Midbrain (tissue), 1 donor: ENCODE measurements around the gene KIAA0930.
"Not testable (repeated sequence)": the region's sequence is repeated elsewhere in the genome, so short reads cannot be mapped to it uniquely, and the experiment has no call there.

Source experiments
- DNase-seq: peaks from one replicate; lab custom pipeline; 2025; lab: John Stamatoyannopoulos, UW

The KIAA0930 gene

GRCh38 chr22:45240810-45241631 lies at the start of gene KIAA0930:
TSS of gene KIAA0930 (minus strand) at chr22:45240894. CDS start at chr22:45240703, 191 bp downstream.
- peak; percentile 73 for DNase-seq

- no peak for DNase-seq
These were observed 46.3 kb upstream of the KIAA0930 start for GRCh38 chr22:45286854-45287551.

GRCh38 chr22:45285263-45286058 lies 44.8 kb upstream of the KIAA0930 start:
- no peak for DNase-seq

GRCh38 chr22:45284705-45285262 lies 44.1 kb upstream of the KIAA0930 start, which contains the start of gene UPK3A:
TSS of gene UPK3A (plus strand) at chr22:45284949. CDS start at chr22:45285014, 65 bp downstream.
- no peak for DNase-seq

GRCh38 chr22:45281010-45281409 lies 40.3 kb upstream of the KIAA0930 start:
- DNase-seq: no peak

- DNase-seq: no peak
These were observed 39.9 kb upstream of the KIAA0930 start for GRCh38 chr22:45280587-45280980.

GRCh38 chr22:45278125-45278524 lies 37.4 kb upstream of the KIAA0930 start:
- no peak for DNase-seq

GRCh38 chr22:45277720-45278119 lies 37.0 kb upstream of the KIAA0930 start:
- DNase-seq: not testable (repeated sequence)

GRCh38 chr22:45276507-45277105 lies 35.9 kb upstream of the KIAA0930 start:
- no peak for DNase-seq

GRCh38 chr22:45273452-45274075 lies 32.9 kb upstream of the KIAA0930 start:
- no peak for DNase-seq

- no peak for DNase-seq
These were observed 31.8 kb upstream of the KIAA0930 start for GRCh38 chr22:45272498-45272897.

GRCh38 chr22:45271667-45272201 lies 31.0 kb upstream of the KIAA0930 start:
- peak; percentile 75 for DNase-seq

- no peak for DNase-seq
These were observed 29.7 kb upstream of the KIAA0930 start for GRCh38 chr22:45270095-45271020.

- peak; percentile 86 for DNase-seq
These were observed 28.5 kb upstream of the KIAA0930 start for GRCh38 chr22:45268958-45269844.

- no peak for DNase-seq
These were observed 27.7 kb upstream of the KIAA0930 start for GRCh38 chr22:45268167-45268957.

- DNase-seq: no peak
These were observed 24.8 kb upstream of the KIAA0930 start for GRCh38 chr22:45265535-45265934.

GRCh38 chr22:45263463-45264269 lies 23.0 kb upstream of the KIAA0930 start:
- DNase-seq: peak; percentile 73
